GM12892 (cell line): ENCODE measurements around the gene MBNL1.

Experiments used
- POLR2A ChIP-seq: IDR thresholded peaks from 2 replicates; pipeline ENCODE4 v1.6.1; 2011; ENCODE audit warnings: low read depth, low read length, control low read depth
- POLR2AphosphoS5 ChIP-seq: IDR thresholded peaks from 2 replicates; pipeline ENCODE4 v1.6.1; 2011; ENCODE audit warnings: low read depth, low read length, control low read depth

DNA sequence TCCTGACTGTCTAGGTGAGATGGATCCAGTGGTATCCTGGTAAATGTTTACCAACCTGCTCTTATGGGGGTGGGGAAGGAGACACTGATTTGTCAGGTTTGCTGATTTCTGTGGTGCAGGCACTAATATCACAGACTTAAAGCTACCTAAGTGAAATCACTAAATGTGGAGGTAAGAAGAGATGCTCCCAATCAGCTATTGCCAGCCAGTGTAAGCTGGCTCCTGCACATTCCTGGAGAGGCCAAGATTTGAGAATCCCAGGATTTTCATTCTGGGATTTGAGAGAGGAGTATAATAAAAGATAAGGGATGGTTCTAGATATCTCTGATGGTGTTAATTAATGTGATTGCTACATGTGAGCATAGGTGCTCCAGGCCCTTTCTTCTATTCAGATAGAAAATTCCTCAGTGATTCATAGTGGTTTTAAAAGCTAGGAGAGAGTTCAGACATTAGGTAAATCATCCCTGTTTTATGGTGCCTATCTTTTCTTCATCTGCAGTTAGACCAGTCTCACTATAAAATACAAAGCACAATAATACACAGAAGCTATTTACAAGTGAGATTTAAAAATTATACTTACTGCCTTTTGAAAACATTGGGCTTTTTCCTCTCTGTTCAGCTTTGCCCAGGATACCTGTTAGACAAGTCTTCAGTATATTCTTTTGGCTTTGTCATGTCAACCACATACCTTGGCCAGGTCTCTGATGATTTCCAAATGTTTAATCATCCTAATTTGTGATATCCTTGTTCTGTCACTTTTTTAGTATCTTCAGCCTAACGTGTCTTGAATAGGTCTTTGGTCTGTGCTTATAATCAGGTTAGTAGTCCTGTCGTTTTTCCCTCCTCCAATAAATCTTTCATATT lies 90.9 kb downstream of the MBNL1 start:
- TF ChIP-seq POLR2A (no peak), POLR2AphosphoS5 (no peak)
